ENCODE measurements around the gene CSF1. TPM values are rescaled to one million over a fixed set of nuclear protein-coding genes. Genes with fewer than 3 reads are reported as not detected.

Gene CSF1
- total RNA-seq, 1 donor from 2014 or later: 269 TPM

GRCh38 chr1:109887271-109887670, 23.4 kb upstream of the CSF1 start:
- DNase-seq (ENCODE audit: low spot score): no peak
- Mint-ChIP-seq H3K9me3 (peaks cover 3% of the 10 kb centered on the region), H3K4me1 (ENCODE audit: low read depth) (peaks cover 37% of the 10 kb centered on the region), H3K4me3 (no peak overlapping the region), H3K27ac (no peak overlapping the region), H3K36me3 (ENCODE audit: low read depth) (no peaks in the 10 kb centered on the region), H3K27me3 (ENCODE audit: insufficient read depth) (no peaks in the 10 kb centered on the region)
- intact Hi-C loops (cut with micrococcal nuclease): no loop called here

GRCh38 chr1:109887884-109888283, 22.8 kb upstream of the CSF1 start:
- Mint-ChIP-seq H3K27me3 (ENCODE audit: insufficient read depth) (no peaks in the 10 kb centered on the region), H3K27ac (no peak overlapping the region), H3K4me1 (ENCODE audit: low read depth) (peaks cover 36% of the 10 kb centered on the region), H3K4me3 (no peak overlapping the region), H3K9me3 (peaks cover 3% of the 10 kb centered on the region), H3K36me3 (ENCODE audit: low read depth) (no peaks in the 10 kb centered on the region)
- intact Hi-C loops (cut with micrococcal nuclease): no loop called here
- DNase-seq (ENCODE audit: low spot score): no peak

- Mint-ChIP-seq H3K27me3 (ENCODE audit: insufficient read depth) (no peaks in the 10 kb centered on the region), H3K27ac (peak overlapping the region; percentile 36), H3K36me3 (ENCODE audit: low read depth) (no peaks in the 10 kb centered on the region), H3K4me1 (ENCODE audit: low read depth) (peaks cover 25% of the 10 kb centered on the region), H3K4me3 (no peak overlapping the region), H3K9me3 (peaks cover 3% of the 10 kb centered on the region)
- intact Hi-C loops (cut with micrococcal nuclease): no loop called here
- no peak for DNase-seq (ENCODE audit: low spot score)
These were observed 21.6 kb upstream of the CSF1 start for GRCh38 chr1:109889094-109889493.

- Mint-ChIP-seq H3K27ac (peak overlapping the region; percentile 85), H3K4me1 (ENCODE audit: low read depth) (peaks cover 13% of the 10 kb centered on the region), H3K4me3 (peak overlapping the region; percentile 34), H3K27me3 (ENCODE audit: insufficient read depth) (no peaks in the 10 kb centered on the region), H3K36me3 (ENCODE audit: low read depth) (no peaks in the 10 kb centered on the region), H3K9me3 (peaks cover 3% of the 10 kb centered on the region)
- no peak for DNase-seq (ENCODE audit: low spot score)
- intact Hi-C loops (cut with micrococcal nuclease): loop anchor here (1.0 to 10.0 kb wide), 10 partner anchors 16 to 1704 kb away; partner anchors contain the start of genes AHCYL1, CSF1, GNAI3 and PSMA5
These were observed 20.3 kb upstream of the CSF1 start for GRCh38 chr1:109890115-109890953.

- DNase-seq (ENCODE audit: low spot score): no peak
- Mint-ChIP-seq H3K27me3 (ENCODE audit: insufficient read depth) (no peaks in the 10 kb centered on the region), H3K27ac (peak overlapping the region; percentile 85), H3K9me3 (peaks cover 3% of the 10 kb centered on the region), H3K4me3 (no peak overlapping the region), H3K36me3 (ENCODE audit: low read depth) (no peaks in the 10 kb centered on the region), H3K4me1 (ENCODE audit: low read depth) (peaks cover 9% of the 10 kb centered on the region)
- intact Hi-C loops (cut with micrococcal nuclease): loop anchor here (5.0 to 10.0 kb wide), 4 partner anchors 270 to 1703 kb away; partner anchors contain the start of genes GNAI3 and PSMA5
These were observed 18.7 kb upstream of the CSF1 start for GRCh38 chr1:109891930-109892329.

GRCh38 chr1:109892561-109893368, 17.9 kb upstream of the CSF1 start:
- intact Hi-C loops (cut with micrococcal nuclease): loop anchor here (5.0 to 10.0 kb wide), 4 partner anchors 270 to 1702 kb away; partner anchors contain the start of genes GNAI3 and PSMA5
- Mint-ChIP-seq H3K36me3 (ENCODE audit: low read depth) (no peaks in the 10 kb centered on the region), H3K4me3 (no peak overlapping the region), H3K27me3 (ENCODE audit: insufficient read depth) (no peaks in the 10 kb centered on the region), H3K9me3 (peaks cover 1% of the 10 kb centered on the region), H3K4me1 (ENCODE audit: low read depth) (peaks cover 9% of the 10 kb centered on the region), H3K27ac (peak overlapping the region; percentile 85)
- no peak for DNase-seq (ENCODE audit: low spot score)

- peaks cover 7% of the 10 kb centered on the region for H3K4me1 Mint-ChIP-seq (ENCODE audit: low read depth)
- DNase-seq (ENCODE audit: low spot score): no peak
- no peaks in the 10 kb centered on the region for H3K36me3 Mint-ChIP-seq (ENCODE audit: low read depth)
- H3K27me3 Mint-ChIP-seq (ENCODE audit: insufficient read depth): no peaks in the 10 kb centered on the region
- H3K9me3 Mint-ChIP-seq: no peaks in the 10 kb centered on the region
- intact Hi-C loops (cut with micrococcal nuclease): loop anchor here (5.0 to 10.0 kb wide), 4 partner anchors 271 to 1701 kb away; partner anchors contain the start of genes GNAI3 and PSMA5
- H3K4me3 Mint-ChIP-seq: no peak overlapping the region
- H3K27ac Mint-ChIP-seq: no peak overlapping the region
These were observed 17.0 kb upstream of the CSF1 start for GRCh38 chr1:109893532-109894171.

- intact Hi-C loops (cut with micrococcal nuclease): loop anchor here (1.0 to 10.0 kb wide), 5 partner anchors 11 to 1700 kb away; partner anchors contain the start of genes GNAI3 and PSMA5
- DNase-seq (ENCODE audit: low spot score): no peak
- Mint-ChIP-seq H3K4me3 (no peak overlapping the region), H3K9me3 (no peaks in the 10 kb centered on the region), H3K4me1 (ENCODE audit: low read depth) (no peaks in the 10 kb centered on the region), H3K27me3 (ENCODE audit: insufficient read depth) (no peaks in the 10 kb centered on the region), H3K27ac (no peak overlapping the region), H3K36me3 (ENCODE audit: low read depth) (no peaks in the 10 kb centered on the region)
These were observed 15.6 kb upstream of the CSF1 start for GRCh38 chr1:109894823-109895719.

GRCh38 chr1:109895720-109896504, 14.7 kb upstream of the CSF1 start:
- Mint-ChIP-seq H3K9me3 (no peaks in the 10 kb centered on the region), H3K27ac (no peak overlapping the region), H3K4me1 (ENCODE audit: low read depth) (peaks cover 5% of the 10 kb centered on the region), H3K27me3 (ENCODE audit: insufficient read depth) (no peaks in the 10 kb centered on the region), H3K36me3 (ENCODE audit: low read depth) (no peaks in the 10 kb centered on the region), H3K4me3 (no peak overlapping the region)
- peak; percentile 30 for DNase-seq (ENCODE audit: low spot score)
- intact Hi-C loops (cut with micrococcal nuclease): loop anchor here (1.0 to 10.0 kb wide), 4 partner anchors 10 to 1699 kb away; partner anchors contain the start of genes GNAI3 and PSMA5

GRCh38 chr1:109896681-109897080, 14.0 kb upstream of the CSF1 start:
- peak overlapping the region; percentile 61 for H3K27ac Mint-ChIP-seq
- peak overlapping the region; percentile 19 for H3K4me3 Mint-ChIP-seq
- no peak for DNase-seq (ENCODE audit: low spot score)
- no peaks in the 10 kb centered on the region for H3K9me3 Mint-ChIP-seq
- H3K4me1 Mint-ChIP-seq (ENCODE audit: low read depth): peaks cover 13% of the 10 kb centered on the region
- H3K36me3 Mint-ChIP-seq (ENCODE audit: low read depth): no peaks in the 10 kb centered on the region
- intact Hi-C loops (cut with micrococcal nuclease): loop anchor here (10.0 kb wide), 3 partner anchors 352 to 1698 kb away; partner anchors contain the start of genes GNAI3 and PSMA5
- no peaks in the 10 kb centered on the region for H3K27me3 Mint-ChIP-seq (ENCODE audit: insufficient read depth)
